Testis (tissue), 3 donors: ENCODE results near the gene KLHL2. TPM values are rescaled to one million over a fixed set of nuclear protein-coding genes. Genes with fewer than 3 reads are reported as not detected.

Experiments
- DNase-seq: peaks from one replicate; pipeline ENCODE4 v3.0.0-alpha.2; 2019
- H3K27ac ChIP-seq, 2 donors: fragments of 200-600 bp; sonication (generic); one replicate each; pipeline ENCODE4 v1.5.1; 2019
- H3K27me3 ChIP-seq: fragments of 200-600 bp; sonication (generic); one replicate; pipeline ENCODE4 v1.5.1; 2019
- H3K36me3 ChIP-seq: fragments of 200-600 bp; sonication (generic); one replicate; pipeline ENCODE4 v1.5.1; 2017; ENCODE audit warnings: low read depth; ENCODE audit errors: missing control alignments
- H3K4me1 ChIP-seq: fragments of 200-600 bp; sonication (generic); one replicate; pipeline ENCODE4 v1.5.1; 2019
- H3K4me3 ChIP-seq, 2 donors: fragments of 200-600 bp; sonication (generic); one replicate each; pipeline ENCODE4 v1.5.1; 2017 to 2019
- H3K9me3 ChIP-seq: fragments of 200-600 bp; sonication (generic); one replicate; pipeline ENCODE4 v1.5.1; 2017
- POLR2A ChIP-seq: fragments of 450-650 bp; IDR thresholded peaks from one replicate; pipeline ENCODE4 v1.6.1; 2017; ENCODE audit warnings: antibody characterized with exemption, mild to moderate bottlenecking, moderate library complexity
- WGBS, 2 donors: methylation state at CpG; one replicate each; pipeline ENCODE4 v1.1.5; 2018; 5-methylcytosine and 5-hydroxymethylcytosine counted together
- intact Hi-C: fragments of 100-400 bp; cut with DNase I; formaldehyde crosslinking; loops from one replicate; pipeline ENCODE4 v1.15.1; 2023; ENCODE audit warnings: low total_unique reads
- polyA plus RNA-seq: library from polyadenylated mRNA; stranded (reverse); fragments of 350-450 nt; fragmentation: Illumina TruSeq; extraction: RNeasy Lipid Tissue Mini Kit (QIAGEN cat#74804); gene quantifications from one replicate; pipeline ENCODE4 v1.2.3, GENCODE V29; 2014; ENCODE audit warnings: low read depth, low replicate concordance; ENCODE audit not compliant: insufficient read depth
- small RNA-seq, 2 donors: library from RNA; depleted of rRNA; stranded (forward); fragments of <200 nt; gene quantifications; one replicate each; pipeline ENCODE3, GENCODE V24; 2016
- total RNA-seq, 2 donors: library from RNA; depleted of rRNA; stranded (reverse); fragments of >200 nt; gene quantifications; one replicate each; pipeline ENCODE4 v1.2.3, GENCODE V29; 2016
- TF ChIP-seq, protein P1 (sequence below), 3 experiments: fragments of 450-650 bp in 2 of 3; fragments of 200-600 bp in 1 of 3; sonication (generic) in 1 of 3; IDR thresholded peaks; one replicate each; pipeline ENCODE4 v1.5.1; 2016 to 2019; ENCODE audit warnings: antibody characterized with exemption in 3 of 3, mild to moderate bottlenecking in 2 of 3, moderate library complexity in 1 of 3

KLHL2 gene
- total and polyA plus RNA-seq, 3 donors from 2014 or later, result 14.7 to 26.7 (median 20.9) TPM

GRCh38 chr4:165370530-165370929 lies 163.2 kb downstream of the KLHL2 start:
- no peaks in the 10 kb centered on the region for H3K9me3 ChIP-seq
- H3K36me3 ChIP-seq, result no peaks in the 10 kb centered on the region
- H3K27ac ChIP-seq, result no peak overlapping the region
- TF ChIP-seq, protein P1, sequence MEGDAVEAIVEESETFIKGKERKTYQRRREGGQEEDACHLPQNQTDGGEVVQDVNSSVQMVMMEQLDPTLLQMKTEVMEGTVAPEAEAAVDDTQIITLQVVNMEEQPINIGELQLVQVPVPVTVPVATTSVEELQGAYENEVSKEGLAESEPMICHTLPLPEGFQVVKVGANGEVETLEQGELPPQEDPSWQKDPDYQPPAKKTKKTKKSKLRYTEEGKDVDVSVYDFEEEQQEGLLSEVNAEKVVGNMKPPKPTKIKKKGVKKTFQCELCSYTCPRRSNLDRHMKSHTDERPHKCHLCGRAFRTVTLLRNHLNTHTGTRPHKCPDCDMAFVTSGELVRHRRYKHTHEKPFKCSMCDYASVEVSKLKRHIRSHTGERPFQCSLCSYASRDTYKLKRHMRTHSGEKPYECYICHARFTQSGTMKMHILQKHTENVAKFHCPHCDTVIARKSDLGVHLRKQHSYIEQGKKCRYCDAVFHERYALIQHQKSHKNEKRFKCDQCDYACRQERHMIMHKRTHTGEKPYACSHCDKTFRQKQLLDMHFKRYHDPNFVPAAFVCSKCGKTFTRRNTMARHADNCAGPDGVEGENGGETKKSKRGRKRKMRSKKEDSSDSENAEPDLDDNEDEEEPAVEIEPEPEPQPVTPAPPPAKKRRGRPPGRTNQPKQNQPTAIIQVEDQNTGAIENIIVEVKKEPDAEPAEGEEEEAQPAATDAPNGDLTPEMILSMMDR (IDR thresholded peaks at IDR 0.05), result no peak
- no peak for TF ChIP-seq POLR2A
- H3K4me1 ChIP-seq, result no peaks in the 10 kb centered on the region
- WGBS, 2 donors, result 88 to 92% methylated on average over 1 of the region's 1 CpG
- intact Hi-C loops, result no loop called here
- no peak overlapping the region for H3K4me3 ChIP-seq
- H3K27me3 ChIP-seq, result no peaks in the 10 kb centered on the region
- DNase-seq, result no peak

Small RNA genes lying within 50 kb of the gene (small RNA-seq; reads per million reads assigned to genes)
- 0 reads per million in 2 donors for gene RNU4-87P

Other genes with a start within 250 kb of the KLHL2 start
- 1 to 10 TPM; 4.5 to 4.9 TPM for gene TRIM61, start 229.9 kb upstream of the KLHL2 start, total RNA-seq
- 12.9 TPM for gene TRIM61, start 229.9 kb upstream of the KLHL2 start, polyA plus RNA-seq
- 1 to 10 TPM in 1 of 2 donors, under 1 TPM in 1; 0.79 to 1.1 TPM for gene TRIM60, start 175.6 kb upstream of the KLHL2 start, total RNA-seq
- gene TRIM60, start 175.6 kb upstream of the KLHL2 start, polyA plus RNA-seq, result 3.9 TPM
- under 1 TPM; 0.24 to 0.81 TPM for gene TRIM75, start 153.7 kb upstream of the KLHL2 start, total RNA-seq
- 0.28 TPM for gene TRIM75, start 153.7 kb upstream of the KLHL2 start, polyA plus RNA-seq
- gene TMEM192, start 94.7 kb upstream of the KLHL2 start, total RNA-seq, result 10 to 100 TPM; 16.8 to 21.7 TPM
- 25.3 TPM for gene TMEM192, start 94.7 kb upstream of the KLHL2 start, polyA plus RNA-seq
- gene MSMO1, start 120.1 kb downstream of the KLHL2 start, total RNA-seq, result 10 to 100 TPM; 77.5 to 85.0 TPM
- gene MSMO1, start 120.1 kb downstream of the KLHL2 start, polyA plus RNA-seq, result 60.9 TPM
- gene CPE, start 171.4 kb downstream of the KLHL2 start, total RNA-seq, result 100 to 1,000 TPM; 324 to 589 TPM
- gene CPE, start 171.4 kb downstream of the KLHL2 start, polyA plus RNA-seq, result 290 TPM